ENCODE results near the gene ALKBH1. TPM values are rescaled to one million over a fixed set of nuclear protein-coding genes. Genes with fewer than 3 reads are reported as not detected.

The ALKBH1 gene
- total RNA-seq, 2 experiments from 2014 or later, result 12.6 to 16.2 TPM

- no TSS peak for BruUV-seq (replicated peaks)
- ChIA-PET POLR2A (interaction anchor here (0.7 kb wide), 1 partner anchor 38 kb away, joined by 4 read pairs; no protein-coding TSS in a partner anchor), CTCF (ENCODE audit: unreplicated experiment) (no interaction called here)
- no peaks in the 10 kb centered on the region for H3K9me3 ChIP-seq (ENCODE audit: low read length)
- H3K27ac ChIP-seq (ENCODE audit: low read depth, low read length, poor library complexity, severe bottlenecking), result no peak overlapping the region
- peaks cover 14% of the 10 kb centered on the region for H4K20me1 ChIP-seq (ENCODE audit: insufficient read depth, low read length)
- H3K9me2 ChIP-seq (ENCODE audit: insufficient read depth, low read length), result no peaks in the 10 kb centered on the region
- H3K4me2 ChIP-seq (ENCODE audit: low read length), result no peak overlapping the region
- TF ChIP-seq CTCF (conservative IDR thresholded peaks at IDR 0.05; ENCODE audit: low read length) (no peak), EZH2phosphoT487 (IDR thresholded peaks at IDR 0.05; ENCODE audit: borderline replicate concordance, low read depth, low read length) (no peak)
- H3K4me3 ChIP-seq (ENCODE audit: low read depth, low read length, poor library complexity, severe bottlenecking), result no peak overlapping the region
- H3K36me3 ChIP-seq (ENCODE audit: insufficient read depth, low read length), result peaks cover 95% of the 10 kb centered on the region
- intact Hi-C loops (cut with micrococcal nuclease; ENCODE audit: unreplicated experiment), result loop anchor here (5.0 kb wide), 1 partner anchor 102 kb away; no protein-coding TSS in a partner anchor
- H3K4me1 ChIP-seq (ENCODE audit: insufficient read depth, low read length, poor library complexity, severe bottlenecking), result peaks cover 9% of the 10 kb centered on the region
- DNase-seq (ENCODE audit: low spot score), result no peak
- H2AFZ ChIP-seq (ENCODE audit: low read length), result no peak overlapping the region
- H3K79me2 ChIP-seq (ENCODE audit: insufficient read depth, low read depth, low read length), result peaks cover 46% of the 10 kb centered on the region
These were observed 7.1 kb upstream of the ALKBH1 start for GRCh38 chr14:77714926-77715325.

GRCh38 chr14:77710364-77710763, 2.5 kb upstream of the ALKBH1 start:
- no peak for DNase-seq (ENCODE audit: low spot score)
- peak overlapping the region; percentile 85 for H3K4me3 ChIP-seq (ENCODE audit: low read depth, low read length, poor library complexity, severe bottlenecking)
- no peak overlapping the region for H2AFZ ChIP-seq (ENCODE audit: low read length)
- H3K9me3 ChIP-seq (ENCODE audit: low read length), result no peaks in the 10 kb centered on the region
- H3K79me2 ChIP-seq (ENCODE audit: insufficient read depth, low read depth, low read length), result peaks cover 89% of the 10 kb centered on the region
- no peaks in the 10 kb centered on the region for H3K9me2 ChIP-seq (ENCODE audit: insufficient read depth, low read length)
- H3K4me2 ChIP-seq (ENCODE audit: low read length), result peak overlapping the region; percentile 93
- peaks cover 69% of the 10 kb centered on the region for H3K36me3 ChIP-seq (ENCODE audit: insufficient read depth, low read length)
- peaks cover 37% of the 10 kb centered on the region for H4K20me1 ChIP-seq (ENCODE audit: insufficient read depth, low read length)
- no TSS peak for BruUV-seq (replicated peaks)
- no peak overlapping the region for H3K27ac ChIP-seq (ENCODE audit: low read depth, low read length, poor library complexity, severe bottlenecking)
- POLR2A ChIA-PET, result interaction anchor here (0.6 kb wide), 1 partner anchor 190 kb away, joined by 5 read pairs; no protein-coding TSS in a partner anchor
- H3K4me1 ChIP-seq (ENCODE audit: insufficient read depth, low read length, poor library complexity, severe bottlenecking), result peaks cover 31% of the 10 kb centered on the region
- intact Hi-C loops (cut with micrococcal nuclease; ENCODE audit: unreplicated experiment), result no loop called here
- CTCF ChIA-PET (ENCODE audit: unreplicated experiment), result no interaction called here
- TF ChIP-seq EZH2phosphoT487 (IDR thresholded peaks at IDR 0.05; ENCODE audit: borderline replicate concordance, low read depth, low read length) (no peak), CTCF (conservative IDR thresholded peaks at IDR 0.05; ENCODE audit: low read length) (no peak)

- Histone ChIP-seq H2AFZ (ENCODE audit: low read length) (no peak overlapping the region), H3K79me2 (ENCODE audit: insufficient read depth, low read depth, low read length) (peaks cover 85% of the 10 kb centered on the region), H3K36me3 (ENCODE audit: insufficient read depth, low read length) (peaks cover 67% of the 10 kb centered on the region), H4K20me1 (ENCODE audit: insufficient read depth, low read length) (peaks cover 32% of the 10 kb centered on the region), H3K9me2 (ENCODE audit: insufficient read depth, low read length) (no peaks in the 10 kb centered on the region), H3K4me1 (ENCODE audit: insufficient read depth, low read length, poor library complexity, severe bottlenecking) (peaks cover 31% of the 10 kb centered on the region), H3K4me2 (ENCODE audit: low read length) (peak overlapping the region; percentile 93), H3K9me3 (ENCODE audit: low read length) (no peaks in the 10 kb centered on the region), H3K27ac (ENCODE audit: low read depth, low read length, poor library complexity, severe bottlenecking) (no peak overlapping the region), H3K4me3 (ENCODE audit: low read depth, low read length, poor library complexity, severe bottlenecking) (peak overlapping the region; percentile 85)
- intact Hi-C loops (cut with micrococcal nuclease; ENCODE audit: unreplicated experiment), result loop anchor here (2.0 to 5.0 kb wide), 3 partner anchors 52 to 251 kb away; partner anchors contain the start of genes ADCK1 and AHSA1
- DNase-seq (ENCODE audit: low spot score), result no peak
- ChIA-PET CTCF (ENCODE audit: unreplicated experiment) (no interaction called here), POLR2A (interaction anchor here (0.9 to 1.7 kb wide), 2 partner anchors 9 to 10 kb away, joined by 3 to 5 read pairs; no protein-coding TSS in a partner anchor)
- BruUV-seq (replicated peaks), result no TSS peak
- TF ChIP-seq EZH2phosphoT487 (IDR thresholded peaks at IDR 0.05; ENCODE audit: borderline replicate concordance, low read depth, low read length) (no peak), CTCF (conservative IDR thresholded peaks at IDR 0.05; ENCODE audit: low read length) (no peak)
These were observed 1.6 kb upstream of the ALKBH1 start for GRCh38 chr14:77709412-77709811.
